ENCODE results near the gene EFL1. TPM values are rescaled to one million over a fixed set of nuclear protein-coding genes. Genes with fewer than 3 reads are reported as not detected.

Gene EFL1
- total RNA-seq, 1 experiment from 2014 or later = 44.7 TPM

Other genes with a start within 250 kb of the EFL1 start
- gene MEX3B, start 216.7 kb downstream of the EFL1 start, total RNA-seq (2022) = 4.6 and 5.3 TPM in 2 replicates
- 3.9 and 4.2 TPM in 2 replicates for gene SAXO2, start 84 bp upstream of the EFL1 start, total RNA-seq (2022)
- 1.9 and 2.6 TPM in 2 replicates for gene GOLGA6L10, start 86.7 kb upstream of the EFL1 start, total RNA-seq (2022)
- 4.1 and 5.3 TPM in 2 replicates for gene GOLGA6L9, start 167.1 kb upstream of the EFL1 start, total RNA-seq (2022)